Measurements from ENCODE around the gene DNAH11. TPM values are rescaled to one million over a fixed set of nuclear protein-coding genes. Genes with fewer than 3 reads are reported as not detected.
"Not testable (repeated sequence)": the region's sequence is repeated elsewhere in the genome, so short reads cannot be mapped to it uniquely, and the experiment has no call there.

The DNAH11 gene
- total RNA-seq, 1 experiment from 2014 or later, result 2.0 TPM

GRCh38 chr7:21724562-21724961 lies 181.7 kb downstream of the DNAH11 start:
- intact Hi-C loops (cut with micrococcal nuclease; ENCODE audit: unreplicated experiment), result no loop called here
- ChIA-PET CTCF (no interaction called here), POLR2A (no interaction called here)
- H3K27me3 Mint-ChIP-seq (ENCODE audit: insufficient read depth, unreplicated experiment), result no peaks in the 10 kb centered on the region
- no peaks in the 10 kb centered on the region for H3K4me1 ChIP-seq
- BruUV-seq (replicated peaks), result no TSS peak
- no peaks in the 10 kb centered on the region for H3K27me3 ChIP-seq (replicated peaks; ENCODE audit: control insufficient read depth, insufficient read depth, low read length)
- no peak overlapping the region for H3K4me3 ChIP-seq (ENCODE audit: low read depth, low read length)
- H3K4me1 Mint-ChIP-seq (ENCODE audit: low read depth, unreplicated experiment), result no peaks in the 10 kb centered on the region
- no peak for TF ChIP-seq CTCF (IDR thresholded peaks at IDR 0.05; ENCODE audit: insufficient read depth in 1 of 2, low read depth in 1 of 2, low read length in 1 of 2, severe bottlenecking in 1 of 2, unreplicated experiment in 1 of 2)
- H3K4me3 Mint-ChIP-seq (ENCODE audit: unreplicated experiment), result no peak overlapping the region
- no peaks in the 10 kb centered on the region for H3K9me3 ChIP-seq
- H3K27ac Mint-ChIP-seq (ENCODE audit: unreplicated experiment), result no peak overlapping the region
- no peak for DNase-seq
- no peaks in the 10 kb centered on the region for H3K9me3 Mint-ChIP-seq (ENCODE audit: unreplicated experiment)
- no peaks in the 10 kb centered on the region for H3K36me3 ChIP-seq (ENCODE audit: control insufficient read depth, insufficient read depth, low read length)
- H3K36me3 Mint-ChIP-seq (ENCODE audit: insufficient read depth, unreplicated experiment), result no peaks in the 10 kb centered on the region

- Histone ChIP-seq H3K27me3 (replicated peaks; ENCODE audit: control insufficient read depth, insufficient read depth, low read length) (no peaks in the 10 kb centered on the region), H3K4me1 (no peaks in the 10 kb centered on the region), H3K4me3 (ENCODE audit: low read depth, low read length) (no peak overlapping the region), H3K36me3 (ENCODE audit: control insufficient read depth, insufficient read depth, low read length) (no peaks in the 10 kb centered on the region), H3K9me3 (no peaks in the 10 kb centered on the region)
- Mint-ChIP-seq H3K36me3 (ENCODE audit: insufficient read depth, unreplicated experiment) (no peaks in the 10 kb centered on the region), H3K4me1 (ENCODE audit: low read depth, unreplicated experiment) (no peaks in the 10 kb centered on the region), H3K4me3 (ENCODE audit: unreplicated experiment) (no peak overlapping the region), H3K27ac (ENCODE audit: unreplicated experiment) (no peak overlapping the region), H3K27me3 (ENCODE audit: insufficient read depth, unreplicated experiment) (no peaks in the 10 kb centered on the region), H3K9me3 (ENCODE audit: unreplicated experiment) (no peaks in the 10 kb centered on the region)
- DNase-seq, result no peak
- no peak for TF ChIP-seq CTCF (IDR thresholded peaks at IDR 0.05; ENCODE audit: insufficient read depth in 1 of 2, low read depth in 1 of 2, low read length in 1 of 2, severe bottlenecking in 1 of 2, unreplicated experiment in 1 of 2)
- no TSS peak for BruUV-seq (replicated peaks)
- ChIA-PET CTCF (no interaction called here), POLR2A (no interaction called here)
- intact Hi-C loops (cut with micrococcal nuclease; ENCODE audit: unreplicated experiment), result no loop called here
Observed at GRCh38 chr7:21730399-21730798, 187.6 kb downstream of the DNAH11 start.

GRCh38 chr7:21731977-21732376 lies 189.1 kb downstream of the DNAH11 start:
- no peak for TF ChIP-seq CTCF (IDR thresholded peaks at IDR 0.05; ENCODE audit: insufficient read depth in 1 of 2, low read depth in 1 of 2, low read length in 1 of 2, severe bottlenecking in 1 of 2, unreplicated experiment in 1 of 2)
- no peaks in the 10 kb centered on the region for H3K9me3 ChIP-seq
- no peaks in the 10 kb centered on the region for H3K4me1 Mint-ChIP-seq (ENCODE audit: low read depth, unreplicated experiment)
- ChIA-PET POLR2A (no interaction called here), CTCF (no interaction called here)
- H3K4me1 ChIP-seq, result no peaks in the 10 kb centered on the region
- H3K9me3 Mint-ChIP-seq (ENCODE audit: unreplicated experiment), result no peaks in the 10 kb centered on the region
- no peak overlapping the region for H3K27ac Mint-ChIP-seq (ENCODE audit: unreplicated experiment)
- no peak overlapping the region for H3K4me3 Mint-ChIP-seq (ENCODE audit: unreplicated experiment)
- no peak overlapping the region for H3K4me3 ChIP-seq (ENCODE audit: low read depth, low read length)
- no peak for DNase-seq
- H3K36me3 Mint-ChIP-seq (ENCODE audit: insufficient read depth, unreplicated experiment), result no peaks in the 10 kb centered on the region
- H3K36me3 ChIP-seq (ENCODE audit: control insufficient read depth, insufficient read depth, low read length), result no peaks in the 10 kb centered on the region
- H3K27me3 Mint-ChIP-seq (ENCODE audit: insufficient read depth, unreplicated experiment), result no peaks in the 10 kb centered on the region
- H3K27me3 ChIP-seq (replicated peaks; ENCODE audit: control insufficient read depth, insufficient read depth, low read length), result no peaks in the 10 kb centered on the region
- no TSS peak for BruUV-seq (replicated peaks)
- intact Hi-C loops (cut with micrococcal nuclease; ENCODE audit: unreplicated experiment), result no loop called here

DNA sequence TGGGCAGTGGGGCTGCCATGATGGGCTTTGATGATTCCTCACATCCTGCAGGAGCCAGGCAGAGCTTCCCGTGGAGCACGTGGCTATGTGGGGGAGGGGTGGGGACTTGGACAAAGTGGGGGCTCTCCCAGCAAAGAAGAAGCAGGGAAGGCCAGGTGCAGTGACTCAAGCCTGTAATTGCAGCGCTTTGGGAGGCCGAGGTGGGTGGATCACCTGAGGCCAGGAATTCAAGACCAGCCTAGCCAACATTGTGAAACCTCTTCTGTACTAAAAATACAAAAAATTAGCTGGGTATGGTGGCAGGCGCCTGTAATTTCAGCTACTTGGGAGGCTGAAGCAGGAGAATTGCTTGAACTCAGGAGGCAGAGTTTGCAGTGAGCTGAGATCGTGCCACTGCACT lies 190.1 kb downstream of the DNAH11 start:
- H3K4me3 ChIP-seq (ENCODE audit: low read depth, low read length); H3K4me1 Mint-ChIP-seq (ENCODE audit: low read depth, unreplicated experiment); intact Hi-C loops (cut with micrococcal nuclease; ENCODE audit: unreplicated experiment); H3K4me1 ChIP-seq; CTCF ChIA-PET; POLR2A ChIA-PET; H3K27me3 Mint-ChIP-seq (ENCODE audit: insufficient read depth, unreplicated experiment); H3K9me3 Mint-ChIP-seq (ENCODE audit: unreplicated experiment); H3K9me3 ChIP-seq; BruUV-seq (replicated peaks); H3K36me3 ChIP-seq (ENCODE audit: control insufficient read depth, insufficient read depth, low read length); H3K27me3 ChIP-seq (replicated peaks; ENCODE audit: control insufficient read depth, insufficient read depth, low read length); H3K36me3 Mint-ChIP-seq (ENCODE audit: insufficient read depth, unreplicated experiment); DNase-seq; H3K4me3 Mint-ChIP-seq (ENCODE audit: unreplicated experiment); H3K27ac Mint-ChIP-seq (ENCODE audit: unreplicated experiment): not testable (repeated sequence)

All from Caco-2 (cell line).